ENCODE measurements around the gene HSD17B2.

Gene HSD17B2

DNA sequence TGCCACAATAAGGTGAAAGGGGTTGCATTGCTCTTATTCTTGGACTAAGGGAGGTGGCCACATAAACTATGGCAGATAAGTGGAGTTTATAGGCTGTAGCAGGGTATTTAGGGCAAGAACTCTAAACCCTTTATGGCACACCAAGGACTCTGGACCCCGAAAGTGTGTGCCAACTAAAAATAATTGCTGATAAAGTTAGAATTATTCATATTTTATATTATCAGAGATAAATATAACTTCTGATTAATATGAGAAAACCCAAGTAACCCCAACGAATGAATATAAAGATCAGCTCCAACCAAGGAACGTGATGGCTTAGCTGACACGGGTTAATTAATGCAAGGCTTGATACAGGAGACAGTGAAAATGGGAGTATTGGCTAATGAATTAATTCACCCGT, 15.0 kb upstream of the HSD17B2 start:
- DNase-seq: no peak

DNA sequence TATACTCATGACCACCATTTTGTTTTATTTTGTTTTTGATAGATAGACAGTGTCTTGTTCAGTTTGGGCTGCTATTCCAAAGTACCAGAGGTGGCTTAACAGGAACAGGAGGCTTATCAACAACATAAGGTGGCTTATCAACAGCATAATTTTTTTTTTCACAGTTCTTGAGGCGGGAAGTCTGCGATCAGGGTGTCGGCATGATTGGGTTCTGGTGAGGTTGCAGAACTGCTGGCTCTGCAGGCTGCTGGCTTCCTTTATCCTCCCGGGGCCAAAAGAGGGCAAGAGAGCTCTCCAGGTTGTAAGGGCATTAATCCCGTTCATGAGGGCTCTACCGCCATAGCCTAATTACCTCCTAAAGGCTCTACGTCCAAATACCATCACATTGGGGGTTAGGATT, 11.8 kb upstream of the HSD17B2 start:
- no peak for DNase-seq

DNA sequence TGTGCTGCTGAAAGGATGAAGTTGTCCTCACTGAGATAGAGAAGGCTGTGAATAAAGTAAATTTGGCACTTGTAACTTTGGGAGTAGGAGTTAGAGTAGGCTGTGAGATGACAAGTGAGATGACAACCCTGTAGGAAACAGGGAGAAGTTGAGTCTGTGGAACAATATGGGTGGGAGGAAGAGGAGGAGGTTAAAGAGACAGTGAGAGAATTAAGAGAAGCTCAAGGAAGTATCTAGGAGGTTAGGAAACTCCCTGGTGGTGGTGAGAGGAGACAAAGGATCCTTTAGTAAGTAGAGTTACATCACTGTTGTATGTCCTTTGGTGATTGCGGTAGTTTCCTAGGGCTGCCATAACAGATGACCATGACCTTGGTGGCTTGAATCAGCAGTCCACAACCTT, 10.7 kb upstream of the HSD17B2 start:
- no peak for DNase-seq

DNA sequence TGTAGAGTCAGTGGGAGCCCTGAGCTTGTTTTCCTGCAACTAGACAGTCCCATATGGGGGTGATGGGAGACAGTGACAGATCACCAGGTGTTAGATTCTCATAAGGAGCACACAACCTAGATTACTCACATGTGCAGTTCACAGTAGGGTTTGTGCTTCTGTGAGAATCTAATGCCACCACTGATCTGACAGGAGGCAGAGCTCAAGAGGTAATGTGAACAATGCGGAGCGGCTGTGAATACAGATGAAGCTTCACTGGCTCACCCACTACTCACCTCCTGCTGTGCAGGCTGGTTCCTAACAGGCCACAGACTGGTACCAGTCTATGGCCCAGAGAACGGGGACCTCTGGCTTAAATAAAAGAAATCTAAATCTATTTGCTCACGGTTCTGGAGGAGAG, 10.2 kb upstream of the HSD17B2 start:
- no peak for DNase-seq

DNA sequence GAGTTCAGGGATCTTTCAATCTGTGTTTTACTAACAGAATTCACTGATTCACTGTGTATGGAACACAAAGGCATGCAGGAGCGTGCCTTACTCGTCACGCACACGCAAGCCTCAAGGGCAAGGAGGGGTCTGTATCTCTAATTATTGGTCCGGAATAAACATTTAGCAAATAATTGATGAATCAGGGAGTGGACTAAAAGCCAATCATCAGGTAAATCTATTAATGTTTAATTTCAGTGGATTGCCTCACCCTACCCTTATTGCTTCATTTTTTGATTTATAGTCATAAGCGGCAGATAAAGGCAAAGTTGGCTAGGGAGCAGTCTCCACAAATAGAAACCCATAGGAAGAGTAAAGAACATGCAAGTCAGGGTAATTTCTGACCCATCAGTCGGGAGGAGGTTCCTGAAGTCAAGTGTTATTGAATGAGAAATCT, 7.4 kb upstream of the HSD17B2 start:
- no peak for DNase-seq

DNA sequence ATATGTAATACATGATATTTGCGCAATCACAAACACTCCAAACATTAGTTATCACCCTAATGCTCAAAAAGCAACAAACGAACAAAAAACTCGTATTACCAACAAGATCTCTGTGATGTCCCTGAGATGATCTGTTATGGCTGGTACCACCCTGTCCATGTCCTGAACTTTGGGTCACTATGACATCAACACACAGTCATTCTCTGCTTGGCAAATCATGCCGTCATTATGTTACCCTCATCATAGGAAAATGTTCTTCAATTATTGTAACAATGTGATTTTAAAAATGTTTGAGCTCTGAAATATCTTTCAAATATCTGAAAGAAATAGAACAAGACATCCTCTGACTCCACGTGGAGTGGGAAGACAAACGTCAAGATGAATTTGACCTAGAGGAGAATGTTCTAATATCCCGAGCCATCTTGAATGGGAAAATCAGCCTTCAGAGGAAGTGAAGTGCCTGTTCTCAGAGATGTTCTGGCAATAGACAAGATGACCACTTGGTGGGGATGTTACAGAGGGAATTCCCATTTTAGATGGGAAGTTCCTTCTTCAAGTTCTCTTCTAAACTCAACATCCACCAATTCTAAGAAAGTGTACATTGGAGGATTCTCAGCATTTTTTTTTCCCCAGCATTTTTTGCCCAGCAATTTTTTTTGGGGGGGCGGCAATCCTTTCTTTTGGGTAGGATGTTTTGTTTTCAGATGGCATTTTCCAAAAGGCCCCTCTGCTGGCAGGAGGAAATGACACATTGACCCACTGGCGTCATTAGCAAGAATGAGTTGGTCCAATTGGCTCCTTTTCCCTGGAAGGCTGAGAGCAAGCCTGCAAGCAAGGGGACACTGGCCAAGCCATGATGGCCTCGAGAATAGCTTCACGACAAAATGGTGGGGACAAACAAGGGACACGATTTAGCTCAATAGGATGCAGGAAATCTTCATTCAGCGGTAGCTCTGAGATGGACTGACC, 3.7 kb upstream of the HSD17B2 start:
- no peak for DNase-seq

DNA sequence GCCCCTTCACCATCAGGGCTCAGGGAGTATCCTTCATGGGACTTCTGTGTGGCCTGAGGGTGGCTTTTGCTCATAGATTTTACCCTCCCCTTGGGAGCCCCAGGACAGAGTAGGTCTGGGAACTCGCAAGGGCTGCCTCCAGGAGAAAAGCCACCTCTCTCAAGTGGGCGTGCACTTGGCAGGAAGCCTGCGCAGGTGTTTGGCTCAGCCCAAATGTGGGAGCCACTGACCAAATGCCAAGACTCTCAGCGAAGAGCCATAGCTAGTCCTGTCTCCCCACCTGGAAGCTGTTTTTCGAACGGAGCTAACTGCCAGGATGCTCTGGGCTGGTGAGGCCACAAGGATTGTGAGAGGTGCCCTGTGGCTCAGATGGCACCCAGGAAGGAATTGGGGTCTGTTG, 2.0 kb upstream of the HSD17B2 start:
- DNase-seq: no peak

DNA sequence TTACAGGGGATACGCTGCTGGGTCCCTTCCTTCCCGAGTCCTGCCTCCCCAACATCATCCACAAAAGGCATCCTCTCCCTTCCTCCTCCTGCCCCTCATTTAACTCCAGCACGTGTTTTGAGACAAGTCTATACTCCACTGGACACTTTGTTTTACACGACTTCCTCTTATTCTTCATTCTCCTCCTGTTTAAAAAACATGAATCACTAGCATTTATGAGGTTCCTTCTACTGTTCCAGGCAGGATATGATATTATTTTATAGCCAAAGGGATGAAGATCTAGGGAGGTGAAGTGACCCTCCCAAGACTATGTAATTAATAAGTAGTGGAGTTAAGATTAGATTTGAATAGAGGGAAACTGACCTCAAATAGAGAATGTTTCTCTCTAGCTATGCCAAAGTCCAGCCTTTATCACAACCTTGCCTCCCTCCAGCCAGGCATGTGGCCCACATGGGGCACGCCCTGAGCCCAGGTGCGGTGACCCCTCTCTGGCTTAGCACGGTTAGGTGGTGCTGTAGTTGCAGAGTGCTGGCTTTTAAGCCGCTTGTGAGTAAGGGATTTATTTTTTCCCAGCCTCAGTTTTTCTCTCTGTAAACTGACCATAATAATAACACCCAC, 1.3 kb upstream of the HSD17B2 start:
- no peak for DNase-seq

DNA sequence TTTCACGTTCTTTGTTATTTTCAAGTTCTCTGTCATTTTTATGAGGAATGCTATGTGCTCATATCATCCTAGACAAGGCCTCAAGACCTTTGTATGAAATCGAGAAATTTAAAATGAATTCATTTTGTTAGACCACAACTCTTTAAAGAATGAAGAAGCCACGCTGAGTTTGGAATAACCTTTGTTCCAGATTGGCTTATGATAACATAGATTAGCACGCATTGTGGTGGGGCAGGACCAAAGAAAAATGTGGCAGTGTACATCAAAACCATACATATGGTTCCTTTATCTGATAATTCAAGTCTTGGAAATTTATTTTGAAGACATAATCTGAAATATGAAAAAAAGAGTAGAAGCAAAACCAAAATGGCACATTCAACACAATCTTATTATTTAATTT, 2.2 kb downstream of the HSD17B2 start:
- DNase-seq: no peak

DNA sequence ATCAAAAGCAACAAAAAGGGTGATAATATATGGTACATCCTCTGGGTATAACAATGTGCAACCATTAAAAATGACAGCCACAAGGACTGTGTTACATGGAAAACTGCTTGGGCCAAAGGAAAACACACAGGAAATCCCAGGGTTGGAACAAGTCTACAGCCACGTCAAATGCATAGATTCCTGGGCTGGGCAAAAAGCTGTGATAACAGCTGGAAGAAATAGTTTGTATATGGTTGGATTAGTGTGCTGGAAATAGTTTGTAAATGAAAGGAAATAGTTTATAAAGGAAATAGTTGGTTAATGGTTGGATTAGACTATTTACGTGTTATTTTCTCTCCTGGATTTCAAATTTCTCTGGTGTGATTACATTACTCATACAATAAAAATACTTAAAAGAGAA, 2.6 kb downstream of the HSD17B2 start:
- DNase-seq: no peak

DNA sequence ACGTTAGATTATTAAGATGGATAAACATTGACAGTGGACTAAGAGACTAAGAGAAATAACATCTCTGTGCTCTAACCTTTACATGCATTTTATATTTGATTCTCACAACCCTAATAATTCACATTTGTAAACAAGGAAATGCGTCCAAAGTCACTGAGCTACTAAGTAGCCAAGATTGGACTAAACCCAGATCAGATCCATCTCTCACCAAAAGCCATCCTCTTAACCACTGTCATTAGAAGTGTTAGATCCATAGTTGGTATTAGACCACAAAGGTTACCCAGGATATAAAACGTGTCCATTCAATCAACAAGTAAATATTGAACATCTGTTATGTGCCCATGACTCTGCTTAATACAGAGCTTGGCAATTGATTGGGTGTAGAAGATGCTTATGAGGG, 5.2 kb downstream of the HSD17B2 start:
- no peak for DNase-seq

DNA sequence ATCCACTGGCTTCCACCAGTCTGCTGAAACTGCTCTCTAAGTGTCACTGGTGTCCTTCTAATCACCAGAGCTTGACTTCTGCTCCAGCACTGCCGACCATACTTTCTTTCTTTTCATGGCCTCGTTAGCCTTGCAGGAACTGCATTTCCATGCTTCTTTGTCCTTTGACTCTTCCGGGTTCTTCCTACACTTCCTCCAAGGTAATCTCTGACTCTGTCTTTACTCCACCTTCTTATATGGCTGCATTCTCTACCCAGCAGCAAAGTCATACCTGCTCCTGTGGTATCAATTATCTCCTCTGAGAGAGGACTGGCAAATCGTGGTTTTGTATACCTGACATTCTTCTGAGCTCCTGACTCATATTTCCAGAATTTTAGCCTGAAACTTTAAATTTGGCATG, 6.5 kb downstream of the HSD17B2 start:
- DNase-seq: no peak

DNA sequence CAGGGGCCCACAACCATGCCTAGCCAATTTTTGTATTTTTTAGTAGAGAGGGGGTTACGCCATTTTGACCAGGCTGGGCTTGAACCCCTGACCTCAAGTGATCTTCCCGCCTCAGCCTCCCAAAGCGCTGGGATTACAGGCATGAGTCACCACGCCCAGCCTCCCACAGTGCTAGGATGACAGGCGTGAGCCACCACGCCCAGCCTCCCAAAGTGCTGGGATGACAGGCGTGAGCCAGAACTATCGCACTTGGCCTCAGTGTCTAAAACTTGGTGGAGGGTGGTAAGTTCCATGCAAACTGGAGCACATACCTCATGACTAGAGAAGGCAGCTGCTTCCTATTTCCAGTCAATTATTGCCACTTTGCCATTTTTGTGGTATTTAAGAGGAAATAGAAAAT, 7.1 kb downstream of the HSD17B2 start:
- no peak for DNase-seq

DNA sequence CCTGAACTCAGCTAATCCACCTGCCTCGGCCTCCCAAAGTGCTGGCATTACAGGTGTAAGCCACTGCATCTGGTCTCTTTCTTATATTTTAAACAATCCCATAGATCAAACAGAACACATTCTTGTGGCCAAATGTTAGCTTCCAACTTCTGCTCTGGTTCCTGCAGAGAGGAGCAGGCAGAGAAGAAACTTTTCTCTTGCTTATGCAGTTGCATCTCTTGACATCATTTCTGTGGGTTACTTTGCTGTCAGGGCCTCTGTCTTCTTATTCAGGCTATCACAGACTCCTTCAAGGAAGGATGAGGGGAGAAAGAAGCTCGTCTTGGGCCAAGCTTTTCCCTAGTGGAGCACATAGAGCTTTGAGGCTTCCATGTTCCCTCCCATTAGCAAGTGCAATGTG, 7.8 kb downstream of the HSD17B2 start:
- DNase-seq: no peak

DNA sequence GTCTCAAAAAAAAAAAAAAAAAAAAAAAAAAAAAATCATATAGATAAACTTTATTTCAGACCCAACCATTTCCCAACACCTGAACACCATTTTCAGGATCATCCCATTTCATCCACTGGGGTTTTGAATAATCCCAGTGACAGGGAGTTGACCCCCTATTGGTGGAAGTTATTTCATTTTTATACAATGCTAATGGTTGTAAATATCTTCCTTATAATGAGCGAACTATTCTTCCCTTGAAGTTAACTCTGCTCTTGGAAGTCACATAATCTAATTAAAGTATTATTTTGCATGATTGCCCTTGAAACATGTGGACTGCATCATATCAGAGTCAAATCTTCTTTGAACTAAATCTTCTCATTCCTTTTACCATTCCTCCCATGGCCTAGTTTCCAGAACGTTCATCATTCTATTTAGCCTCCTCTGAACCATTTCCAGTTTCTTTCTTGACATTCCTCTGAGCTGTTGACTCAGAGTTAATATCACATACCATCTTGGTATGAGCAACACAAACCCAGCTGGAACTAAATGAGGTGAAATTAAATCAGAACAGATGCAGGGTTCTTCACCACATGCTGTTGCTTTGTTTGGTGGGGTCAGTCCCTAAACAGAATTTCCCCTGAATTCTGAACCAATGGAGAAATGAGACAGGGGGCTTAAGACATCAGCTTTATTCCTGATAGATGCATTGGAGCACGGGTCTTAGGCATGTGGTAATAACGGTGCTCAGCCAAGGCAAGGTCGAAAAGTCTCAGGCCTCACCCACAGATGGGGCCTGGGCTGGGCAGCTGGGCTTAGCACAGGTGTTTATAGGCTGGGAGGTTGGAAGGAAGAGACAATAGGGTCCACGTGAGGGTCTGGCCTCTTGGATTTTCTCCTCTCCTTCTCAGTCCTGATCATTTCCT, 8.9 kb downstream of the HSD17B2 start:
- no peak for DNase-seq

DNA sequence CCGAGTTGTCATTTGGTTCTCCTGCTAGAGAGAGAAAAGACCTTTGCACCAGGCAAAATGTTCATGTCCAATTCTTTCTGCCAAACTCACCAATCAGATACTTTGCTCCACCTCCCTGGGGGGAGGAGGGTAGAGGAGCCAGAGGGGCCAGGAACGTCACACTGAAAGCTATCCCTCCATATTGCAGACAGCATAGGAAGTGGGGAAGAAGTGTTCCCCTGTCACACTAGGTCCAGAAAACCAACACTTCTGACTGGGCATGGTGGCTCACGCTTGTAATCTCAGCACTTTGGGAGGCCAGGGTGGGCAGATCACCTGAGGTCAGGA, 9.5 kb downstream of the HSD17B2 start:
- no peak for DNase-seq

DNA sequence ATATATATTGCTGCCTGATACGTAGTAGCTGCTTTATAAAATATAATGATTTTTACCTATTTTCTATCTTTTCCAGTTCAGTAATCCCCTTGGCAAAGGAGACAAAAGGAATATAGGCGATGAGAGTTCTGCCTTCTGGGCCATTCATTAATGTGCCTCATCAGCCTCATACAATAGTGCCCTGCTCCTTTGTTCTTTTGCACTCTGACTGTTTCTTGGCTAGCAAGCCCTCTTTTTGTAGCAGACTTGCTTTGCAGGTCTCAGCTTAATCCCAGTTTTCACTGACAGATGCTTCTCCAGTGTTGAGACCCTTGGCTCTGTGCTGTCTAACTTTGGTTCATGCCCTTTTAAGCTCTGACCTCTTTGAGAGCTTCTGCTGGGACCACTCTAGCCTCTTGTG, 10.4 kb downstream of the HSD17B2 start:
- DNase-seq: no peak

DNA sequence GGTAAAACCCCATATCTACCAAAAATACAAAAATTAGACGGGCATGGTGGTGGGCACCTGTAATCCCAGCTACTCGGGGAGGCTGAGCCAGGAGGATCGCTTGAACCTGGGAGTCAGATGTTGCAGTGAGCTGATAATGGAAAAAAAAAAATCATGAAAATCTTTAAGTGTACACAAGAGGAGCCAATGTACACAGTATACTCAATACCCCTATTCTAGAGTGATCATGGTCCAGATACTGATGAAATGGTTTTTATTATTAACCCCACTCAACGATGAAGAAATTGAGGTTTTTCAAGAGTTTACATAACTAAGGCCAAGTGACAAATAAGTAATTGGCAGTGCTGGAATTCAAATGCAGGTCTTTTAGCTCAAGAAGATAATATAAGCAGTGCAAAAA, 11.5 kb downstream of the HSD17B2 start:
- DNase-seq: no peak

DNA sequence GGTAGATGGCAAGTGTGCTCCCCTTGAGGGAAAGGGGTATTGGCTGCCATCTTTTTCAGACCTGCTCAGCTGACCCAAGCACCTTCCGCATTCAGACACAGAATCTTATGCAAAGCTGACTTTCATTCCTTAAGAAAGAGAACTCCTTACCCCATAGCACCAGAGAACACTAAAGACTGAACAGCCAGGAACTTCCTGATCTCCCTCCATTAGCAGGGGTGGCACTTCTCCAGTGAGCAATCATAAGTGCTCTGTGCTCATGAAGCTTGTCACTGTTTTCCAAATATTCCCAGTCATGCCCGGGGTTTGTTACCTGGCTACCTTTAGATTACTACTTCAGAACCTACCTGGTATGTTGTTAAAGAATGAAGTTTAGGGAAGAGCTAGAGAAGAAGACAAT, 11.9 kb downstream of the HSD17B2 start:
- no peak for DNase-seq

DNA sequence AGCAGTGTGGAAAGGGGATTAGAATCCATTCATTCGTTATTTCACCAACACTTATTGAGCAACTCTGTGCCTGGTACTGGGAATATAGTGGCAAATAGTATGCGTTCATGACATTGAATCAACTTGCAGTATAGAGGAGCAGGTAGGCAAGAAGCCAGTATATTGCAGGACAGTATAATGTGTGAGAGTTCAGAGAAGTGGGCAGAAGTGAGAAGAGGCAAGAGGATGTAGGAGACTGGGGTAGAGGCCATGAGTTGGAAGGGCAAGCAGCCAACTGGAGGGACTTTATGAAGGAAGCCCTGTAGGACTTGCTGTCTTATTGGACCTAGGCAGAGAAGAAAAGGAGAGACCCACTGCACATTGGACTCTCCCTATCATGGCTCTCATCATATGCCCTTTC, 12.3 kb downstream of the HSD17B2 start:
- no peak for DNase-seq

DNA sequence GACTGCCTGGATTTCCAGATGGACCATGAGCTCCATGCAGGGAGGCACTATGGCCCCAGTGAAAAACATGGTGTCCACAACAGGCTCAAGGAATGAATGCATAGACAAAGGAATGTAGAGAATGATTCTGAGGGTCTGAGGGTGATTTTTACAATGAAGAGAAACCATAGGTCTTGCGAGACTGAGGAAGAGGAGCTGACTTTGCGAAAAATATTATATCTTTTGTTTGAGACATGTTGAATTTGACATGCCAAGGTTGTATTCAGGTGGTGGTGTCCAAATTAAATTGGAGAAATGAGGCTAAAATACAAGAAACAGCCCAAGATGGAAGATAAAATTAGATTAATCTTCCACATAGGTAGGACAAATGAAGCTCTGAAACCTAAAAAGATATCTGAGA, 12.7 kb downstream of the HSD17B2 start:
- DNase-seq: no peak

DNA sequence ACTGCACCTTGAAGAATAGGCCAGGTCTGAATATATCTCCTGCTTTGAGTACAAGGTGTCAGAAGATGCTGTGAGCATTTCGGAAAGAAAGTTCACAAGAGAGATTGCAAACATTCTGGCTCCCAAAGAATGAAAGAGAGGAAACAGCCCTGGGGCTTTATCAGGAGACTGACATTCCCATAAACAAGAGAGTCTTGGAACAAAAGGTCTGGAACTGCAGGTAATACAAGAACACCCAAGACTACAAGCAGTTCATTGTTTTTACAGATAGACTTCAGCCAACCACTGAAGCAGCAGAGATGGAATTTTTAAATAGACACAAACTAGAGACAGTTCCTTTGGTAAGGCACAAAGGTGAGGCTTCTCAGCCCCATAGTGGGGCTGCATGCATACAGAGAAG, 14.4 kb downstream of the HSD17B2 start:
- no peak for DNase-seq

DNA sequence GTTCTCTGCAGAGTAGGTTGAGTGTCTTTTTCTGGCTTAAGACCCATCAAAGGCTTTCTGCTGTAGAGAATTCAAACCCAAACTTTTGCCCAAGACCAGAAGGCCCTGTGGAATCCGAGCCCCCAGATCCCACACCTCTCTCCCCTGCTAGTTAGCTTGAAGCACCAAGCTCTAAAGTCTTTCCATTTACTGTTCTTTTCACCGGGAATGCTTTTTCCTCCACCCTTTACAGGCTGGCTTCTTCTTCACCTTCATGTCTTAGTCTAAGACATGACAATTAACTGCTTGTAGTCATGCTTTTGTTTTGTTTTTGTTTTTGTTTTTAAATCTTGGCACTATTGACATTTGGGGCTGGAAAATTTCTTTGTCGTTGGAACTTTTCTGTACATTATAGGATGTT, 15.5 kb downstream of the HSD17B2 start:
- DNase-seq: no peak

DNA sequence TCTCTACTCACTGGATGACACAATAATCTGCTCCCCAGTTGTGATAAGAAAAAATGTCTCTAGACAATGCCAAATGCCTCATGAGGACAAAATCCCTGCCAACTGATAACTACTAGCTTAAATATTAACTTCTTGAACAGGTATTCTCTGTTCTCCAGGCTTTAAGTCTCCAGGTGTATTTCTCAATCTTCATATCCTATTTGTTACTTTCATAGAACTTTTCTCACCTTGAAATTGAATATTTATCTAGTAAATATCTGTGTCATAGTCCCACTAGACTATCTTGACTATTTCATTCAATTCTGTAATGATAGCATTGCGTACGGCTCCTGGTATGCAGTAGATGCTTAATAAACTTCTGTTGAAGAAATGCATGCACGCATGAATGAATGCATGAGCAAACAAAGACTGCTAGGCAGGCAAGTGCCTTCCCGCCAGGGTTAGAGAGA, 15.9 kb downstream of the HSD17B2 start:
- no peak for DNase-seq

All from stimulated activated CD8-positive, alpha-beta memory T cell treated with anti-CD3 and anti-CD28 coated beads, Interleukin-4, amount 100 ng/mL, for 48 hours (primary cell).